Mesenchymal stem cell (in vitro differentiated cells and primary cell): ENCODE measurements around the gene KDSR. TPM values are rescaled to one million over a fixed set of nuclear protein-coding genes. Genes with fewer than 3 reads are reported as not detected.

Experiments
- DNase-seq: peaks from one replicate; pipeline ENCODE4 v3.0.0-alpha.2; 2013
- H2AFZ ChIP-seq: one replicate; pipeline ENCODE4 v1.6.1; 2013; ENCODE audit warnings: low read depth, mild to moderate bottlenecking, control low read depth, inconsistent platforms, low read length, moderate library complexity
- H2AK5ac ChIP-seq: 2 replicates; pipeline ENCODE4 v1.6.1; 2013; ENCODE audit warnings: low read length, moderate library complexity, mild to moderate bottlenecking, inconsistent platforms; ENCODE audit not compliant: severe bottlenecking
- H2BK120ac ChIP-seq: one replicate; pipeline ENCODE4 v1.6.1; 2013; ENCODE audit warnings: low read depth, mild to moderate bottlenecking, inconsistent platforms, low read length, moderate library complexity
- H2BK12ac ChIP-seq, 2 experiments: one replicate each; pipeline ENCODE4 v1.6.1; 2013; ENCODE audit warnings: inconsistent platforms in 2 of 2, low read length in 2 of 2, mild to moderate bottlenecking in 2 of 2, moderate library complexity in 2 of 2, control low read depth in 1 of 2
- H2BK15ac ChIP-seq: one replicate; pipeline ENCODE4 v1.6.1; 2013; ENCODE audit warnings: mild to moderate bottlenecking, low read depth, inconsistent platforms; ENCODE audit not compliant: poor library complexity, severe bottlenecking
- H2BK5ac ChIP-seq: 2 replicates; pipeline ENCODE4 v1.6.1; 2013; ENCODE audit warnings: low read depth, mild to moderate bottlenecking, low read length, control low read depth, inconsistent platforms; ENCODE audit not compliant: poor library complexity, severe bottlenecking
- H3K14ac ChIP-seq, 2 experiments: one replicate each; pipeline ENCODE4 v1.6.1; 2013; ENCODE audit warnings: inconsistent platforms in 2 of 2, low read length in 2 of 2, control low read depth in 1 of 2, mild to moderate bottlenecking in 1 of 2, moderate library complexity in 1 of 2
- H3K18ac ChIP-seq, 2 experiments: one replicate each; pipeline ENCODE4 v1.6.1; 2013; ENCODE audit warnings: inconsistent platforms in 2 of 2, low read length in 2 of 2, control low read depth in 1 of 2, low read depth in 1 of 2, mild to moderate bottlenecking in 1 of 2
- H3K23ac ChIP-seq, 2 experiments: one replicate each; pipeline ENCODE4 v1.6.1; 2013; ENCODE audit warnings: inconsistent platforms in 2 of 2, low read length in 2 of 2, mild to moderate bottlenecking in 2 of 2, moderate library complexity in 2 of 2, control low read depth in 1 of 2
- H3K27ac ChIP-seq: 2 replicates; pipeline ENCODE4 v1.5.1; 2013; ENCODE audit warnings: mild to moderate bottlenecking, moderate library complexity, low read length, control low read depth, inconsistent platforms; ENCODE audit not compliant: poor library complexity, severe bottlenecking
- H3K27me3 ChIP-seq, 2 experiments: 2 replicates each; pipeline versions ENCODE4 v1.6.1 to v1.7.0; 2013; ENCODE audit warnings: low read length in 2 of 2, mild to moderate bottlenecking in 2 of 2, moderate library complexity in 2 of 2, control low read depth in 1 of 2, inconsistent platforms in 1 of 2; ENCODE audit not compliant: control insufficient read depth in 1 of 2, insufficient read depth in 1 of 2
- H3K36me3 ChIP-seq, 2 experiments: 2 replicates each; pipeline versions ENCODE4 v1.6.1 to v1.7.0; 2013; ENCODE audit warnings: low read length in 2 of 2, control low read depth in 1 of 2, inconsistent platforms in 1 of 2, low read depth in 1 of 2, mild to moderate bottlenecking in 1 of 2; ENCODE audit not compliant: insufficient read depth in 2 of 2, control insufficient read depth in 1 of 2
- H3K4ac ChIP-seq, 2 experiments: one replicate each; pipeline ENCODE4 v1.6.1; 2013; ENCODE audit warnings: inconsistent platforms in 2 of 2, low read length in 2 of 2, mild to moderate bottlenecking in 2 of 2, moderate library complexity in 2 of 2, control low read depth in 1 of 2, low read depth in 1 of 2
- H3K4me1 ChIP-seq: 2 replicates; pipeline ENCODE4 v1.6.1; 2013; ENCODE audit warnings: low read depth, low read length, control low read depth; ENCODE audit not compliant: control insufficient read depth, insufficient read depth
- H3K4me2 ChIP-seq: 2 replicates; pipeline ENCODE4 v1.6.1; 2013; ENCODE audit warnings: low read length, mild to moderate bottlenecking, inconsistent platforms; ENCODE audit not compliant: poor library complexity, severe bottlenecking
- H3K4me3 ChIP-seq, 2 experiments: 2 replicates each; pipeline versions ENCODE4 v1.5.1 to v1.7.0; 2013; ENCODE audit warnings: low read length in 2 of 2, mild to moderate bottlenecking in 2 of 2, control low read depth in 1 of 2, low read depth in 1 of 2; ENCODE audit not compliant: insufficient read depth in 1 of 2
- H3K79me1 ChIP-seq: replicated peaks from 2 replicates; pipeline ENCODE4 v1.6.1; 2013; ENCODE audit warnings: mild to moderate bottlenecking, control low read depth, low read length, inconsistent platforms; ENCODE audit not compliant: poor library complexity, severe bottlenecking
- H3K9ac ChIP-seq: 2 replicates; pipeline ENCODE4 v1.7.0; 2013; ENCODE audit warnings: mild to moderate bottlenecking, low read length, moderate library complexity
- H3K9me3 ChIP-seq: 2 replicates; pipeline ENCODE4 v1.7.0; 2013; ENCODE audit warnings: mild to moderate bottlenecking, low read length; ENCODE audit not compliant: control insufficient read depth
- H4K8ac ChIP-seq: one replicate; pipeline ENCODE4 v1.6.1; 2013; ENCODE audit warnings: inconsistent platforms, mild to moderate bottlenecking, low read length, moderate library complexity
- H4K91ac ChIP-seq: one replicate; pipeline ENCODE4 v1.6.1; 2013; ENCODE audit warnings: mild to moderate bottlenecking, low read length, inconsistent platforms
- WGBS: methylation state at CpG from one replicate; pipeline ENCODE4 v1.1.7; 2013; ENCODE audit warnings: mixed read lengths; 5-methylcytosine and 5-hydroxymethylcytosine counted together
- polyA plus RNA-seq, 2 experiments: library from polyadenylated mRNA; stranded (reverse); fragments of 200-250 nt; gene quantifications; one replicate each; pipeline ENCODE4 v1.2.3, GENCODE V29; 2013

KDSR gene, protein sequence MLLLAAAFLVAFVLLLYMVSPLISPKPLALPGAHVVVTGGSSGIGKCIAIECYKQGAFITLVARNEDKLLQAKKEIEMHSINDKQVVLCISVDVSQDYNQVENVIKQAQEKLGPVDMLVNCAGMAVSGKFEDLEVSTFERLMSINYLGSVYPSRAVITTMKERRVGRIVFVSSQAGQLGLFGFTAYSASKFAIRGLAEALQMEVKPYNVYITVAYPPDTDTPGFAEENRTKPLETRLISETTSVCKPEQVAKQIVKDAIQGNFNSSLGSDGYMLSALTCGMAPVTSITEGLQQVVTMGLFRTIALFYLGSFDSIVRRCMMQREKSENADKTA
- 27.4 TPM for polyA plus RNA-seq (2013, experiment 1 of 2)
- 28.3 TPM for polyA plus RNA-seq (2013, experiment 2 of 2)

DNA sequence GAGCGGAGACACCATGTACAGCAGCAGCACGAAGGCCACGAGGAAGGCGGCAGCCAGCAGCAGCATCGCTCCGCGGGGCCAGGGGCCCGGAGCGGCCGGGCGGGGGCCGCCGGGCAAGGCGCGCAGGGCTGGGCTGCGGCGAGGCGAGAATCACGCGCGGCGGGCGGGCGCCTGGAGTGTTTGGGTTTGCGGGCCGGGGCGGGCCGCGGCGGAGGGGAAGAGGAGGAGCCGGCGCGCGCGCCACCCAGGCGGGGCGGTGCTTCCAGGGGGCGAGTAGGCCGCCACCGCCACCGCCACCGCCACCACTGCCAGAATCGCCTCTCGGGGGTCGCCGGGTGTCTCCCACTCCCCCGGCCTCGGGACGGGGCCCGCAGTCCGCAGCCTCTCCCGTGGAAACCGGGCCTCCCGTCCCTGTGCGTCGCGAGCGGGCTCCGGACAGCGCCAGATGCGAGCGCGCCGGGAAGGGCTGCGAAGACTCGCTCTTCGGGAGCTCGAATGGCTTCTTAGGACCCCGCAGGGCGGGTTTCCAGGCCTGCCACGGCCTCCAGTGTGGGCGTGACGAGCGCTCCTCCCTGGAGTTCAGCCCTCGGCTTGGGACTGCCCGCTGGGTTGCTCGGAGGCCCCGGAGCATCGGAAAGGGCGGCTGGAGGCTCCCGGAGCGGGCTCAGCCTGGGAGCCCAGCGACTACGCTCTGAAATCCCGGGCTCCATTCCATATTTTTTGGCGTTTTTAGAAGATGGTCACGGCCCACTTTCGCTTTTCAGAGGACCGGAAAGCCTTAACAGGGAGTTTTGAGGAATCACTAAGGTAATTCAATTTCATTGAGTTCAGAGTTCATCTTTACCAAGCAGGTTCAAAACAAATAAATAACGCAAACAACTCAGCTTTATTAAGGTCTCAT lies at the start of gene KDSR:
KDSR (minus strand) TSS at position 154 of the 901 bp plus-strand sequence; CDS start at position 66, 88 bp downstream.
- H2AK5ac ChIP-seq = no peak within 1 kb of the TSS
- WGBS = under 1% methylated on average over 58 of the region's 90 CpGs
- H2BK15ac ChIP-seq = peak within 1 kb of the TSS; percentile 100

DNA sequence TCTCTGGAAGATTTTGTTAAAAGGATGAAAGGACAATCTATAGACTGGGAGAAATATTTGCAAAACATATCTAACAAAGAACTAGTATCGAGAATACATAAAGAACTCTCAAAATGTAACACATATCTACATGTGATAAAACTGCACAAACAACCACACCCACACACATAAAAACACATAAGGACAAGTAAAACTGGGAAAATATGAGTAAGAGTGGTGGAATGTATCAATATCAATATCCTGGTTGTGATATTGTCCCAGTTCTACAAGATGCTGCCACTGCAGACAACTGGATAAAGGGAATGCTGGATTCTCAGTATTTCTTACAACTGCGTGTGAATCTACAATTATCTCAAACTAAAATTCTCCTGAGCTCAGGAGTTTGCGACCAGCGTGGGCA lies 45.9 kb upstream of the KDSR start:
- H3K23ac ChIP-seq = no peak overlapping the region
- H2AK5ac ChIP-seq = no peak overlapping the region

More for the DNA sequence above, at the start of gene KDSR:
- Histone ChIP-seq H3K27ac (peak within 1 kb of the TSS; percentile 81), H3K4ac (peak within 1 kb of the TSS; percentile 93 to 98), H3K79me1 (peaks cover 7% of the 10 kb centered on the region), H3K9me3 (no peaks in the 10 kb centered on the region), H4K8ac (peak within 1 kb of the TSS; percentile 99), H3K27me3 (no peaks in the 10 kb centered on the region), H3K9ac (peak within 1 kb of the TSS; percentile 97), H3K14ac (peak within 1 kb of the TSS in 1 of 2 experiments; percentile 100), H2AFZ (peak within 1 kb of the TSS; percentile 95), H3K18ac (peak within 1 kb of the TSS; percentile 99), H2BK5ac (peak within 1 kb of the TSS; percentile 95), H2BK12ac (peak within 1 kb of the TSS in 1 of 2 experiments; percentile 86), H3K23ac (peak within 1 kb of the TSS in 1 of 2 experiments; percentile 91), H3K36me3 (peaks cover 0 to 7% of the 10 kb centered on the region in 2 experiments), H3K4me2 (peak within 1 kb of the TSS; percentile 73), H3K4me3 (peak within 1 kb of the TSS; percentile 98 to 99), H4K91ac (peak within 1 kb of the TSS; percentile 82), H3K4me1 (no peaks in the 10 kb centered on the region), H2BK120ac (peak within 1 kb of the TSS; percentile 94)
- peak; percentile 99 for DNase-seq

DNA sequence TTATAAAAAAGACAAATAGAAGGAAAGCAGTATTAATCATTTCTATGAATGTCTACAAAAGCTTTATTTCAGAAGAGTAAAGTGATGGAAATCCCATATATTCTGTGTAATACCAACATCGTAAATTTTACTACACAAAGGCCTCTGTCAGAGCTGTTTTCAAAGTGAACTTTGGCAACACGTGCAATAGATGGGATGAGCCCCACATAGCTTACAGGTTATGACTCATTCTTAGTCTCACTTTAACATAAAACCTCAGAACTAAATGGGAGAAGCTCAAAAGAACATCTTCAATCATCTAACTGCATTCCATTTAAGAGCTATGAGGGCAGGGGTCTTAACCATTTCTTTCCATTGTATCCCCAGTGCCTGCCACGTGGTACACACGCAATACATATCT lies 43.8 kb upstream of the KDSR start:
- H2BK5ac ChIP-seq = no peak overlapping the region
- H2AFZ ChIP-seq = no peak overlapping the region
- no peaks in the 10 kb centered on the region for H3K9me3 ChIP-seq
- DNase-seq = peak; percentile 61
- no peak overlapping the region for H4K91ac ChIP-seq
- H2BK15ac ChIP-seq = no peak overlapping the region
- H3K14ac ChIP-seq = no peak overlapping the region
- 62% methylated on average over 4 of the region's 4 CpGs for WGBS
- H2AK5ac ChIP-seq = no peak overlapping the region
- H3K79me1 ChIP-seq = peaks cover 28% of the 10 kb centered on the region
- peak overlapping the region; percentile 23 for H3K27ac ChIP-seq
- H2BK12ac ChIP-seq = no peak overlapping the region
- H3K4me3 ChIP-seq = no peak overlapping the region
- H3K36me3 ChIP-seq = peaks cover 16 to 79% of the 10 kb centered on the region in 2 experiments
- peaks cover 1% of the 10 kb centered on the region for H3K4me1 ChIP-seq
- no peak overlapping the region for H3K4ac ChIP-seq
- no peak overlapping the region for H4K8ac ChIP-seq
- H3K18ac ChIP-seq = no peak overlapping the region
- H2BK120ac ChIP-seq = no peak overlapping the region
- no peak overlapping the region for H3K4me2 ChIP-seq
- H3K9ac ChIP-seq = peak overlapping the region; percentile 4
- no peaks in the 10 kb centered on the region for H3K27me3 ChIP-seq
- no peak overlapping the region for H3K23ac ChIP-seq

More for the DNA sequence above, 45.9 kb upstream of the KDSR start:
- Histone ChIP-seq H2BK5ac (no peak overlapping the region), H3K4me3 (no peak overlapping the region), H3K9me3 (no peaks in the 10 kb centered on the region), H3K14ac (no peak overlapping the region), H3K9ac (no peak overlapping the region), H3K27ac (no peak overlapping the region), H3K27me3 (no peaks in the 10 kb centered on the region), H4K91ac (no peak overlapping the region), H3K36me3 (peaks cover 21 to 75% of the 10 kb centered on the region in 2 experiments), H2BK12ac (no peak overlapping the region), H3K4me2 (no peak overlapping the region), H3K18ac (no peak overlapping the region), H3K4ac (no peak overlapping the region), H2AFZ (no peak overlapping the region), H3K79me1 (peaks cover 32% of the 10 kb centered on the region), H2BK15ac (no peak overlapping the region), H4K8ac (no peak overlapping the region), H3K4me1 (peaks cover 1% of the 10 kb centered on the region), H2BK120ac (no peak overlapping the region)
- no peak for DNase-seq
- 96% methylated on average over 3 of the region's 4 CpGs for WGBS

DNA sequence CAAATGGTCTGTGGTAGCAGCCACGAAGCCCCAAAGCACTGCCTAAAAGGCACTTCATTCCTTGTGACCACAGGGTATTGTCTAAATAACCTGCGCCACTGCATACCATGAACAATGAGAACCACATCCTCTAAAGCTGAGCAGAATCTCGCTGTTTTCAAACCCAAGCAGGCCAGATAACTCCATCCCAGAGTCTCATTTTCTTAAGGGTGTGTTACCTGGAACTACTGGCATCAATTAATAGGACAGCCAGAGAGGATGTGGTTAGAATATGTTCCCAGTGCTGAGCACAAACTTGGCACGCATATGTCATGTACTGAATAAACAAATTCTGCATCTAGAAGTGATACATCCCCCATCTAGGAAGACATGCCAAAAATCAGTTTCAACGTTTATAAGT lies 42.3 kb upstream of the KDSR start:
- Histone ChIP-seq H3K23ac (no peak overlapping the region), H2BK15ac (no peak overlapping the region), H3K9ac (no peak overlapping the region), H3K4ac (no peak overlapping the region), H3K79me1 (peaks cover 28% of the 10 kb centered on the region), H3K4me1 (peaks cover 1% of the 10 kb centered on the region), H3K36me3 (peaks cover 13 to 78% of the 10 kb centered on the region in 2 experiments), H2AK5ac (no peak overlapping the region), H4K91ac (no peak overlapping the region), H3K14ac (no peak overlapping the region), H2AFZ (no peak overlapping the region), H2BK12ac (no peak overlapping the region), H3K18ac (no peak overlapping the region), H4K8ac (no peak overlapping the region), H3K9me3 (no peaks in the 10 kb centered on the region), H3K4me2 (no peak overlapping the region), H2BK5ac (no peak overlapping the region), H3K27ac (no peak overlapping the region), H3K27me3 (no peaks in the 10 kb centered on the region), H2BK120ac (no peak overlapping the region), H3K4me3 (no peak overlapping the region)
- DNase-seq = peak; percentile 15
- 87% methylated on average over 5 of the region's 5 CpGs for WGBS
